Renal pelvis (tissue), 3 donors: ENCODE data around the gene NIT2. TPM values are rescaled to one million over a fixed set of nuclear protein-coding genes. Genes with fewer than 3 reads are reported as not detected.

Source experiments
- polyA plus RNA-seq, 3 donors: library from polyadenylated mRNA; unstranded; fragments of 120-200 nt; gene quantifications; one replicate each; pipeline ENCODE4 v1.2.1, GENCODE V29; 2013; ENCODE audit not compliant: insufficient read length in 3 of 3

Gene NIT2
- polyA plus RNA-seq, 3 donors, result 114 to 122 (median 121) TPM

Other genes starting within 250 kb of the NIT2 start
- 10 to 100 TPM; 16.9 to 20.2 (median 17.4) TPM for gene FILIP1L, start 220.3 kb upstream of the NIT2 start, polyA plus RNA-seq
- gene TBC1D23, start 73.8 kb upstream of the NIT2 start, polyA plus RNA-seq, result 10 to 100 TPM; 31.6 to 36.1 (median 34.8) TPM
- gene TOMM70, start 66.3 kb downstream of the NIT2 start, polyA plus RNA-seq, result 10 to 100 TPM; 59.5 to 77.8 (median 73.1) TPM
- 1 to 10 TPM; 4.6 to 7.4 (median 6.7) TPM for gene LNP1, start 66.8 kb downstream of the NIT2 start, polyA plus RNA-seq
- gene TMEM45A, start 157.9 kb downstream of the NIT2 start, polyA plus RNA-seq, result 10 to 100 TPM; 19.5 to 21.0 (median 20.7) TPM